COLO829 (cell line): Measurements from ENCODE around the gene CHCHD4.

Experiments used
- DNase-seq: peaks from one replicate; pipeline ENCODE4 v3.0.0; 2012; ENCODE audit warnings: low spot score

Gene CHCHD4

DNA sequence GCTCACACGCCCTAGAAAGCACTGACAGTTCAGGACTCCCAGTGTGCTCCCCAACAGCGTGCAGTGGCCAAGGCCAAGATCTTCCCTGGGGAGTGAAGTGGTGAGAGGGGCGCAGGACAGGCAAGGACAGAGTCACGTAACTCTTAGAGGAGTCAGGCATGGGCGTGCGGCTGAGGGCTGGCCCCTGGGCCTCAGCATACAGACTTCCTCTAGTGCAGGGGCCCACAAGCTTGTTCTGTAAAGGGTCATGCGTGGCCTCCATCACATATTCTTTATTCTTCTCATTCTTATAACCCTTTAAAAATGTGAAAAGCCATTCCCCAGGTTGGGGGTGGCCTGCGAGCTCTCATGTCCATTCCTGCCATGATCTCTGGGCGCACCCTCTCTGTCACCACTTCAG, 25.4 kb upstream of the CHCHD4 start:
- DNase-seq: no peak

DNA sequence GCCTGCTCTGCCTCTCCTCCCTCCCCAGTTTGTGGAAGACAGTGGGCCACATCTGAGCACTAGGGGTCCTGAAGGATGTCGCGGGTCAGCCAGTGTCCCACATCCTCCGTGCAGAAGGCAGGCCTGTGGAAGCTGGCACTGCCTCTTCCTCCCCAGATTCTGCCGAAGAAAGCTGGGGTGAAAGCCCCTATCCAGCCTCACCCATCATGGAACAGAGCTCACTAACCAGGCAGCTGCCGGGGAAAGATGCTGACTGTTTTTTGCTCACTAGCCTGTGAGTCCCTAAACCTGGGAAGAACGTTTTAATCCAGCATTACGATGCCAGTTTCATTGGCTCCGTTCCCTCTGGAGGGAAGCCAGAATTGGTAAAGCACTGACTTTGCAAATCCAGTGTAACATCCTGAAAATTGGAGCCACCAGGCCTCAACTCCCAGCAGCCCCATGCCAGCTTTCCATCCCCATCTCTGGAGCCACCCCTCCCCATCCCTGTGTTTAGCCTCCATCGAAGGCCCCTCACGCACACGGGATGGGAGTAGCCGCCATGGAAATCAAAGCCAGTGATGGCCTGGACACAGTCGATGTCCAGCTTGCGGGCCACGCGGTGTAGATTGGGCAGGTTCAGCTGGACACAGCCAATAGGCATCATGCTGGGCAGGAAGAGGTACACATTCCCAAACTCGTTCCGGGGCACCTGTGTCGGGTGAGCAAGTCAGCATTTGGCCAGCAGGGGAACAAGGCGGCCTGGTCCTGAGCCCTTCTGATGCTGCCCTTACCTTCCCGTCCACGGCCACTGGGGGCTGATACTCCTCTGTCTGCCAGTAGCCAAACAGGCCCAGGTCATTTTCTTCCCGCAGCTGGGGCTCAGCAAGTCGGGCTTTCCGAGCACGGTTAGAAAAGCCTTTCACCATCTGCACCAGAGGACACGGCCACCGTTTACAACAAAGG, 23.6 kb upstream of the CHCHD4 start:
- no peak for DNase-seq

DNA sequence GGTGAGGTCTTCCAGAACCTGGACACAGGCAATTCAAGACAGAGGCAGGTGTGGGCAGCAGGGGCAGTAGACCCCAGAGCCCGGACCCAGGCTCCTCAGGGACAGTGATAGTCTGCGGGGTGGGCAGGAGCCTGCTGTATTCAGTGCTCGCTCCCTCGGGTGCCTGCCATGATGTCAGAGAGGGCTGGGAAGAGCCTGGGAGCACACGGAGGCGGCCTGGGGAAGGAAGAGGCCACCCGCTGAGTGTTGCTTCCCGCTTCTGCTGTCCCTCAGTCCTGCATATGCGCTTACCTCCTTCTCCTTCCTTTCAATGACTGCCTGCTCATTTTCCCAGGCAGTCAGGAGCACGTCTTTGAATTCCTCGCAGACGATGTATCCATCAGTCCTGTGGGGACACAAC, 22.9 kb upstream of the CHCHD4 start:
- no peak for DNase-seq

DNA sequence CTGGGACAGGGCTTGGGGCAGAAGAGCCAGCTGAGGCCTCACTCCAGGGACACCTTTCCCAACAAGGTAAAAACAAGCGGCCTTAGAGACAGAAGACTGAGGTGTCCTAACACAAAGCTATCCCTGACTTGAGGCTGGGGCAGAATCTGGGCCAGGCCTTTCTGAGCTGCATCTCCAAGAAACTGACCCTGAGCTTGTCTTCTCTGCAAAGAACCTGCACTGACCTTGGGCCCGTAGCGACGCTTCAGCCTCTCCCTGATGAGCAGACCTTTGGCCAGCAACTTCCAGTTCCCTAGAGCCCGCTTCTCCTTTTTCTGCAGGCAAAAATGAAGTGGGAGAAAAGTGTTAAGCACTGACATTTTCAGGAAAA, 22.4 kb upstream of the CHCHD4 start:
- no peak for DNase-seq

DNA sequence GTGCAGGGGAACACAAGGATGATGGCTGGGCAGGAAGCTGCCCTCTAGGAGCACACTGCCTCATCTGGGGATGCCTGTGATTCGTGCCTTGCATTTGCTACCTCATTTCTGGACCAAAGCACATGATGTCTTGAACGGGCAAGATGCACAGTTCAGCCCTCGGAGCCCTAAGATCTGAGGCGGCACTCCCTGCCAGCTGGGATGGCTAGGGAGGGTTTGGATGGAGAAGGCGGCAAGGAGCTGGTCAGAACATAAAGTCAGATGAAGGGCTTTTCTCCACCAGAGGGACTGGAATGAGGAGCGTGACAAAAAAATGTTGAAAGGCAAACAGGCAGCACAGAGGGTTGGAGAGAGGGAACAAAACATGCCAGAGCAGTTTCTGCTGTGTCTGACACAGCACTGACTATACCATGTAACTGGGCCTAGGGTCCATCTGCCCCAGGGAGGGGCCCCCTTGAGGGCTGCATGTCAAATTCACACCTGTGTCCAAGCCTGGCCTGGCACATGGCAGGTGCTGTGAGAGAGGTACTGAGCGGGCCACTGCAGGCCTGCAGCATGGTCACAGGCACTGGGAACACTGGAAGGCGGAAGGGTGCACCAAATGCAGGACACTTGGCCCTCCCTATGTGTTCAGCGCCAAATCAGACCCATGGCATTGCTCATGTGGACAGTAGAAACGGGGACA, 21.9 kb upstream of the CHCHD4 start:
- no peak for DNase-seq

DNA sequence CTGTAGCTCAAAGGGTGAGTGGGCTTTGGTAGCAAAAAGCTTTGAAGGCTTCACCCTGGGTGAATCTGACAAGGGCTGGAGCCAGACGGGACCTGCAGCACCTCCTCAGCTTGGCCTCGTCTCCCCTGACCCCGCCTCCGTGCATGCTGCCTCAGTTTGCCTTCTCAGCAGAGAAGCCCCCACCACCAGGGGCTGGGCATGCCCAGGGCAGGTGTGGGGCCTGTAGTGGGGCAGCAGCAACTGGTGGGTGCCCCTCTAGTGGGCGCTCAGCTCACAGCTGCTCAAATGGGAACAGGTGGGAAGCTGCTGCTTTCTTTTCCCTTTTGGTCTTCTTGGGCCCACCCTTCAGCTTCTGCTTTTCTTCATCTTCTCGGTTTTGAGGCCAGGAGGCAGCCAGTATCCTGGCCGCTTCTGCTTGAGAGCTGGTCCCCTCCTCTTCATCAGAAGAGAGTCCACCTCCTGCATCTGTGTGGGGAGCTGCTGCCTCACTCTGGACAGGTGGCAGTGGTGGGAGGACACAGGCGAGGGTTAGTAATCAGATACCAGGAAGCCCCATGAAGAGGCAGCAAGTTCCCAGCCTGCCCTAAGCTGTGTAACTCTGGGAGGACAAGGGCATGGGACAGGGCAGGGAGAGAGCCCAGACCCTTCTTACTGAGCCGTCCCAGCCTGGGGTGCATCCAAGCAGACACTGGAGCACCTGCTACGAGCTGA, 21.2 kb upstream of the CHCHD4 start:
- DNase-seq: no peak

DNA sequence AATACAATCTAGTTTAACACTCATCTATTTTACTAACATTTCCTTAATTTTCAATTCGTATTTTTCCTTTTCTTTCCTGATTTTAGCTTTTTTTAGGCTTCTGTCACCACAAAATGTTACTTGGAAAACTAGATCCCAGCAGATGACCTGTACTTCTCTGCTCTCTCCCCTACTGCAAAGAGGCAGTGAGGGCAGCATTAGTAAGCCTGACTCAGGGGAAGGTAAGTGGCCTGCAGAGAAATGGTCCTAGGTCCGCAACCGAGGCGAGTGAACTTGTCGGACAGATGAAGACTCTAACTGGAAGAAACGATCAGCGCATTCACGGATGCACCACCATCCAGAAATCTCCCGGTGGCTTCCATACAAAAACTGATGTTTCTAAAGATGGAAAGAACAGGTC, 20.6 kb upstream of the CHCHD4 start:
- no peak for DNase-seq

DNA sequence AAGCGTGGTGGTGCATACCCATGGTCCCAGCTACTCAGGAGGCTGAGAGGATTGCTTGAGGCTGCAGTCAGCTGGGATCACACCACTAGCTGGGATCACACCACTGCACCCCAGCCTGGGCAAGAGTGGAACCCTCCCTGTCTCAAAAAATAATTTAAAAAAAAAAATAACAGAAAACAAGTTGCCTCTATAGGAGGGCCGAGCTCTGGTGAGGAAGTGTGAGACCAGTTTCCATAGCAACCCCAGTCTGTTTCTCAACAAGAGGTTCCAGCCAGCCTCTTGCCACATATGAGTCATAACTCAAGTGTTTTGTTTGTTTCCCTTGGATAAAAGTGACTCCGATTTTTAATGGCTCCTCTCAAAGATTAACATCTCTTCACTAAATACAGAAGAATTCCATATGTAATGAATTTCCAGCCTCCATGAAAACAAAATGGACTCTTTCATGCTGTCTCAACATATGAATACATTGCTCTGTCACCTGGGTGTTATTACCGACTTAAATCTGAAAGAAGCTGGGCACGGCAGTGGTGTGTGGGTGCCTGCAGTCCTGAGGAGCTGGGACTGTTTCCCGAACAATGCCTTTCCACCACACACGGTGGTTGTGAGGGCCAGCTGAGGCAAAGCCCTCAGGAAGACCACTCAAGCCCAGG, 19.9 kb upstream of the CHCHD4 start:
- peak; percentile 95 for DNase-seq

DNA sequence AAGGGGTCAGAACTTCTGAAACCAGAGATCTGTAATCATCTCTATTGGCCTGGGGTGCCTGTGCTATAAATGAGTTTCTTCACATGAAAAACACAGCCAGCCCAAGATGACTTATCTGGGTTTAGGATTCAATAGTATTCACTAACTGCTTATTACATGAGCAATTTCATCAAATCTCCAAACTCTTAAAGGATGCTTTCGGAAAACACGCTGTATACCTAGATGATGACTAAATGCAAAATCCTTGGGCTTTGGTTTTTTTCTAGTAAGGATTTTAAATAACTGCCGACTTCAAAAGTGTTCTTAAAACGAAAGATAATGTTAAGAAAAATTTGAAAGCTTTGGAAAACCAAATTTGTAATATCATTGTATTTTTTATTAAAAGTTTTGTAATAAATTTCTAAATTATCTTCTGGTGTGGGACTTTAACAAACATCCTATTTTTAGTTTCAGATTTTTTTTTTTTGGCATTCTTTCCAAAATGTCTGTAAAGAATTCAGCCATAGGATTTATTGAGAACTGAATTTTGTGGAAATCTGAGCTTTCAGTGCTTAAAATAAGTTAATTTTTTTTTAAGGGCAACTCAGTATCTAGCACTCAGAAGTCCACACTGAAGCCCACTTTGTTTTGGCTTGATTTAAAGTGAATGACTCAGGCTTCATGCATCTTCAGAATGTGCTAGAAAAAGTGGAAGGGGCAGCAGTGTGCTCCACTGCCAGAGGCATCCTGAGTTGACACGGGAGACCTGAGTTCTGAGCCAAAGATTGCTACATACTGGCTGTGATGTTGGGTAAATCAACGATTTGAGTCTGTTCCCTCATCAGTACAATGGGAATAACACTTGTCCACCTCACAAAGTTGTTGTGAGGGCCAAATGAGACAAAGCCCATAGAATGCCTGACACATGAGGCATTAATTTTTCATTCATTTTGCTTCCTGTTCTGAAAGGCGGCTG, 18.9 kb upstream of the CHCHD4 start:
- DNase-seq: peak; percentile 67

DNA sequence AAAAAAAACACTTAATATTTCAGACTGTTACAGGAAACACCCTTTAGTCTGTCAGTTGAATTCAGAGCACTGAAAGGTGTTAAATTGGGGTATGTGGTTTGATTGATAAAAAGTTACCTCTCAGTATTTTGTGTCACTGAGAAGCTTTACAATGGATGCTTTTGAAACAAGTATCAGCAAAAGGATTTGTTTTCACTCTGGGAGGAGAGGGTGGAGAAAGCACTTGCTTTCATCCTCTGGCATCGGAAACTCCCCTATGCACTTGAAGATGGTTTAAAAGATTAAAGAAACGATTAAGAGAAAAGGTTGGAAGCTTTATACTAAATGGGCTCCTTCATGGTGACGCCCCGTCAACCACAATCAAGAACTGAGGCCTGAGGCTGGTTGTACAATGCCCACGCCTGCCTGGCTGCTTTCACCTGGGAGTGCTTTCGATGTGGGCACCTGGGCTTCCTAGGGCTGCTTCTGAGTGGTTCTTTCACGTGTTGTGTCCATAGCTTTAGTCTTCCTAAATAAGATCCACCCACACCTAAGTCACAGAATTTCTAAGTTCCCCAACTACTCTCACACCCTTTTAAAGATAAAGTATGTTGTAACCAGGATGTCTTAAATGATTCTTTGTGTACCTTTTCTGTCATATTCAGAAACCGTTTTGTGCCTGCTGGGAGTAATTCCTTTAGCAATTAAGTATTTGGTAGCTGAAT, 18.0 kb upstream of the CHCHD4 start:
- no peak for DNase-seq

DNA sequence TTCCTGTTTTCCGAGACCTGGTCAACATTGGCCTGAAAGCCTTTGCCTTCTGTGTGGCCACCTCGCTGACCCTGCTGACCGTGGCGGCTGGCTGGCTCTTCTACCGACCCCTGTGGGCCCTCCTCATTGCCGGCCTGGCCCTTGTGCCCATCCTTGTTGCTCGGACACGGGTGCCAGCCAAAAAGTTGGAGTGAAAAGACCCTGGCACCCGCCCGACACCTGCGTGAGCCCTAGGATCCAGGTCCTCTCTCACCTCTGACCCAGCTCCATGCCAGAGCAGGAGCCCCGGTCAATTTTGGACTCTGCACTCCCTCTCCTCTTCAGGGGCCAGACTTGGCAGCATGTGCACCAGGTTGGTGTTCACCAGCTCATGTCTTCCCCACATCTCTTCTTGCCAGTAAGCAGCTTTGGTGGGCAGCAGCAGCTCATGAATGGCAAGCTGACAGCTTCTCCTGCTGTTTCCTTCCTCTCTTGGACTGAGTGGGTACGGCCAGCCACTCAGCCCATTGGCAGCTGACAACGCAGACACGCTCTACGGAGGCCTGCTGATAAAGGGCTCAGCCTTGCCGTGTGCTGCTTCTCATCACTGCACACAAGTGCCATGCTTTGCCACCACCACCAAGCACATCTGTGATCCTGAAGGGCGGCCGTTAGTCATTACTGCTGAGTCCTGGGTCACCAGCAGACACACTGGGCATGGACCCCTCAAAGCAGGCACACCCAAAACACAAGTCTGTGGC, 17.1 kb upstream of the CHCHD4 start:
- no peak for DNase-seq

DNA sequence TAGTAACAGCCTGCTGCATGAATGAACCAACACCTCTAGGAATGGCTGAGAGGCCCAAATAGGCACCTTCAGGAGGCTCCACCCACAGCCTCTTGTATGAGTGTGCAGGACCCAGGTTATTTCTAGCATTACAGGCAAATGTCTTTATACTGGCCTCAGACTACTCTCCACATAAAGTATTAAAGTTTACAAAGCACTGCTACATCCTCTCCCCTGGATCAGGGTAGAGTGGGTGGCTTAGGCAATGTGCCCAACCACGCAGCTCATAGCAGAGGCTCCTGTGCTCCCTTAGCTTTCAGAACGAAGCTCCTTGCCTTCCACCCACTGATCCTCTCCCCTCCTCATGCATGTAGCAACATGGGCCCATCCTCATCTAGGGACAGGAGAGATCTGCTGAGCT, 16.5 kb upstream of the CHCHD4 start:
- DNase-seq: no peak

DNA sequence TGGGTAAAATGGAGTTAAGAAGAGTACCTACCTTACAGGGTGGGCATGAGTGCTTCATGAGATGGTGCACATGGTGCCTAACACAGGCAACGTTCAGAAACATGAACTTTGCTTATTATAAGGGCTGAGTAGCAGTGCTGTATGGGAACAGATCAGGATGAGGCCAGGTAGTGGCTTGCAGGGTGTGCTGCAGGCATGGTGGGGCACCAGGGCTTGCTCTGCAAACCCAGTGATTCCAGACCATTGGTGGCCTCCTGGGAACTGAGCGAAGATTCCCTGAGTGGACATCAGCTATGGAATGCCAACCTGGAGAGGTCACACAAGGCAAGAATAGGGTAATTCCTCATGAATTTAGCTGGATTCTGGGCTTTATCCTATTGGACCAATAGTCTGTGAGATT, 16.0 kb upstream of the CHCHD4 start:
- no peak for DNase-seq

DNA sequence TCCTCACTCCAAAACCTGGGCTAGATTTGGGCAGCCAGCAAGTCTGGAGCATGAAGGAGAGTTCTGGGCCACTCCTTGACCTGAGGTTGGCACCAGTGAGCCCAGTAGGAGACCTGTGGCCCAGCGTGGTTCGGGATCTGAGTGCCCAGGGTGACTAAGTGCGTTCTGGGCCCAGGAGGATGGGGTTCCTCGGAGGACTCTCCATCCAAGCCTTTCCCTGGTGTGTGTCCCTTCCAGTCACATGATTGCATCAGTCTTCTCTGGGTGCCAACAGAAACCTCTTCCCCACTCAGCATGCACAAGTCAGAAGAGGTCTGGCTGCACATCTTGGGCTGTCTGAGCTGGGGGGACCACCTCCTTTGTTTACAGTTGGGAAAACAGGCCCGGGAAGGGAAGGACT, 15.1 kb upstream of the CHCHD4 start:
- no peak for DNase-seq

DNA sequence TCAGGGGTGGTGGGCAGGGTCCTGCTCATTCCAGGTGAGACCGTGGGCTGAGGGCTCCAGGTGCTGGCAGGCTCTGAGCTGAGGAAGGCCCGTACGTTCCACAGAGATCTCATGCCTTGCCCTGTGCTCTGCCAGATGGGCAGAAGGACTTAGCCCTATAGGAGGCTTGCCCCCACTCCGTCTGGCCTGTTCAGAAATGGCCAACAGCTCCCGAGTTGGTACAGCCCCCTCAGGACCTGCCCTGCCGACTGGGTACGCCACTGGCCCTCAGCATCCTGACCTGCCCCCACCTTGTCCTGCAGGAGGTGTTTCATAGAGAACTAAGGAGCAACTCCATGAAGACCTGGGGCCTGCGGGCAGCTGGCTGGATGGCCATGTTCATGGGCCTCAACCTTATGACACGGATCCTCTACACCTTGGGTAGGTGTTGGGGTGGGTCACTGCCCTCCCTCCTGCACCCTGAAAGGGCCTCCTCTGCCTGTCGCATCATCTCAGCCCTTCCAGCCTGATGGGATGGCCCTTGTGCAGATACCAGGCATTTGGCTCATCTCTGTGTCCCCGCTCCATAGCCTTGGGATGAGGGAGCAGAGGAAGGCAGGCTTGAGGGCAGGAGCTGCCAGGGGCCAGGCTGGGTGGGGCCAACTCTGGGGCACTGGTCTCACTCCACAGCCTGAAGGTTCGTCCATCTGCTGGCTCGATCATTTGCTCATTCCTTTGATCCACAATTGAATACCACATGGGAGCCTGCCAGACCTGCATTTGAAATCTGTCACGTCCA, 14.4 kb upstream of the CHCHD4 start:
- no peak for DNase-seq

DNA sequence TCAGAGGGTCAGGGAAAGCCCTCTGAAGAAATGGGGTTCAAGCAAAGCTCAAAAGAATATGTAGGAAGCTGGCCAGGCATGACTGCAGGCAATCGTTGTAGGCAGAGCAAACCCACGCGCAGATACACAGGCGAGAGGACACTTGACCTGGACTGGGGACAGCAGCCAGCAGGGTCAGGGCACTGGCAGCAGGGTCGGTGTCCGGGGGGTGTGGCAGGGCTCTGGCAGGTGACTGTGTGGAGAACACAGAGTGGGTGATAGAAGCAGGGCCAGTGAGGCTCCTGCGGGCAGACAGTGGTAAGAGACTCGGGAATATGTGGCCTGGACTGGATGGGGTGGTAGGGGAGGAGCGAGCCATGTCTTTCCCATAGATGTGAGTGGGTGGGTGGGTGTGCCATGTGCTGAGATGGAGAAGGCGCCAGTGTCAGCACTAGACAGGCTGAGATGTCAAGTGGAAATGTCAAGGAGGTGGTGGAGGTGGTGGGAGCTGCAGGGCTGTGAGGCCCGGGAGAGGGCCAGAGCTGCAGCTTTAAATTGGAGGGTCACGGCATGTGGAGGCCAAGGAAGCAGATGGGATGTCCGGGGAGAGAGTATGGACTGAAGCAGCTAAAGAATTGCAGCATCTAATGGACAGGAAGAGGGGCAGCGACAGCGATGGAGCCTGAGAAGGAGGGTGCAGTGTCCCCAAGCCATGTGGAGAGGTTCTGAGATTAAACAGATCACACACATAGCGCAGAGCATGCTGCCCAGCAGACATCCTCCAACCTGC, 13.6 kb upstream of the CHCHD4 start:
- no peak for DNase-seq

DNA sequence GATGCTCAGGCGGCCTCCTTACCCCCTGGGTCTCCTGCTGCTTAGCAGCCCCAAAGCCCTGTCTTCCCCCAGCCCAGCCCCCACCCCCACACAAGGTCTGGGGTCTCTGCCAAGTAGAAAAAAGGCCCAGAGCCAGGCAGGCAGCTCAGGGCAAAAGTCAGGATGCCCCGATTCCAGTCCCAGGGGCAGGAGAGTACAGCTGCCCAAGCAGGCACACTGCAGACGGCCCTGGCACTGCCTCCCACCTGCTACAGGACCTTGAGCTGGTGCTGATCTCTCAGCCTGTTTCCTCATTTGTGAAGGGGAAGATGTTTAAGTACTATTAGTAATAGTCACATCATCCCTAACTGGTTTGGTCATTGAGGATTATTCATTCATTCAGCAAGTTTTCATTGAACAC, 12.8 kb upstream of the CHCHD4 start:
- no peak for DNase-seq

DNA sequence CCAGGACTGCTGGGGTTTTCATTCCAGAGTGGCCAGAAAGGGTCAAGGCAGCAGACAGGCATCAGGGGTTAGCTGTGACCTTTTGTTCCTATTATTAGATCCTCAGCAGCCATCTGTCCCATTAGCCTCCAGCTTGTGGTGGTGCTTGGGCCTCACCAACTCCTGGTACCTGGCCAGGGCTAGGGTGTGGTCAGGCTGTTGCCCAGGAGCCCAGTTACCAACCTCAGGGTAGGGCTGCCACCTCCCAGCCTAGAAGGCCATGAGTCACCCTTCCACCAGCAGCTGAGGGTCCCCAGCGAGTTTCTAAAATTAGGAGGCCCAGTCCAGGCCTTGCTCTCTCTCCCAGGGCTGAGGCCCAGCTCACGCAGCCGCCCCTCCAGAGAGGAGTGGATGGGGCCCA, 12.3 kb upstream of the CHCHD4 start:
- DNase-seq: no peak
